ENCODE measurements around the gene ERP29.
"Not testable (repeated sequence)": the region's sequence is repeated elsewhere in the genome, so short reads cannot be mapped to it uniquely, and the experiment has no call there.

ERP29 gene

DNA sequence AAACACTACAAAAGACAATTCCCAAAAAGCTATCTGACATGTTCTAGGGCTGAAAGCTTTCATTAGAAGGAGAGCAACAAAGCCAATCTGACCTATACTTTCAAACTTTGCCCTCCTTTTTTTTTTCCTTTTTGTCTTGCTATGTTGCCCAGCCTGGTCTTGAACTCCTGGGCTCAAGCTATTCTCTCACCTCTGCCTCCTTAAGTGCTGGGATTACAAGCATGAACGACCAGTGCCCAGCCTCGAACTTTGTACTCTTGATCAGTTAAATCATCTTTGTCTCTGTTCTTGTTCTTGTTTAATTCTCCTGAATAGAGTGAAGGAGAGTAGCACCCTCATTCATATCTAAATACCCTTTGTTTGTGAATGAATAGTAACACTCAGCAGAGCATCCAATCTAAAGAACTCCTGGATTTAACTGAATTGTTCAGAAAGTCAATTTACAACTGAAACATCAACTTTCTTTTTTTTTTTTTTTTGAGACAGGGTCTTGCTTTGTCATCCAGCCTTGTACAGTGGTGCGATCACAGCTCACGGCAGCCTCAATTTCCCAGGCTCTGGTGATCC, 22.1 kb downstream of the ERP29 start:
- no peak for DNase-seq (ENCODE audit: low read depth, low spot score)

DNA sequence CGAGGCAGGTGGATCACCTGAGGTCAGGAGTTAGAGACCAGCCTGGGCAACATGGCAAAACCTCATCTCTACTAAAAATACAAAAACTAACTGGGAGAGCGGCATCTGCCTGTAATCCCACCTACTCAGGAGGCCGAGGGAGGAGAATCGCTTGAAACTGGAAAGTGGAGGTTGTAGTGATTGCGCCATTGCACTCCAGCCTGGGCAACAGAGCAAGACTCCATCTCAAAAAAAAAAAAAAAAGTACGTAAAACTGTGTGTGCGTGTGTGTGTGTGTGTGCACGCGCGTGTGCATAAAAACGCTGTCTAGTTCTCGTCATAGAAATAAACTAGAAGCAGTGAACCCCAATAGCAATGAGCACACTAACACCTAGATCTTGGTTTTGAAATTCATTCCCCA, 23.4 kb downstream of the ERP29 start:
- DNase-seq (ENCODE audit: low read depth, low spot score): not testable (repeated sequence)

DNA sequence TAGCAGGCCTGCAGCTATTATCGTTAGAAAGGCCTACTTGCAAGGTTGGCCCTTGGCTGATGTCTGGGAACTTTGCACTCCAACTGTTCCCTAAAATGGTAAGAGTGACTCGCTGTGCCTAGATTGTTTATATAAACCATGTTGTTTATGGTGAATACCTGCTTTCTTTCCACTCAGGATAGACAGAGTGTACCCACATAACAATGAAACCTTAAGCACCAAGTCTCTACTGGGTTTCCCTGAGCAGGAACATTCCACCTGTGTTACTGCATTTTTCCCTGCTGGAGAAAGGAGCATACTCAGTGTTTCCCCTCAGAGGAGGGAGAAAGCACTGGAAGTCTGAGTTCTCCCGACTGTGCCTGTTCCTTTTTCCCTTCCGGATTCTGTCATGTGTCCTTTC, 32.8 kb downstream of the ERP29 start:
- no peak for DNase-seq (ENCODE audit: low read depth, low spot score)

DNA sequence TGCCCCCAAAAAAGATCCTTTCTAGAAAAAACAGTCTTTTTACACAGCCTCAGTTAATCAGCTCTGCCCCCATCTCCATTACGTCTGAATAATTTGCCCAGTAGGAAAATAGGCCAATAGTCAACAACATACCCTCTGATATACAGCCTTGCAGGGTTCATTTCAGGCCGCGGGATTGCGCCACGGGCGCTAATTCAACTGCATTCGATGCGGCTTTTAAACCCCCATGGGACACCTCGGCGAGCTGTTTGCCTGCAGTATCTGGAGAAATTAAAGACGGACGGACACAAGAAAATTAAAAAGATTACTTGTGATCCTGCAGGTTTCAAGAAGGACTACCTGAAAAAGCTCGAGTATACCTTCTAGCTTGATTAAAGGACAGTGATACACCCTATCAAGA, 36.1 kb downstream of the ERP29 start:
- no peak for DNase-seq (ENCODE audit: low read depth, low spot score)

DNA sequence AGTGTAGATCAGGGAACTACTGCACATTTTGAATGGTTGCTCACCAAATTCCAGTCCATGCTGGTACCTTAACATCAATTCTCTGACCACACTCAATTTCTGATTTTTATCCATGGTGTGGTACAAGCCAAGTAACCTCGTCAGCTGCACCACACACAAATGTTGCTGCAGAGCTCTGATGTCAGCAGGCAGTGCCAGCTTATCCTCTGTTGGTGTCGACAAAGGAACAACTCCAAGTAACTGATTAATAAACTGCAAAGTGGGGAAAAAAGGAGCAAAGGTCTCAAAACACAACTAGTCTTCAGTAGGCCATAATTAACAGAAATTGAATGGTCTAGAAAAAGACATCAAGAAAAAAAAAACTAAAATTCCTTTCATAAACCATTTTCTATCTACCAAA, 47.9 kb downstream of the ERP29 start:
- no peak for DNase-seq (ENCODE audit: low read depth, low spot score)

DNA sequence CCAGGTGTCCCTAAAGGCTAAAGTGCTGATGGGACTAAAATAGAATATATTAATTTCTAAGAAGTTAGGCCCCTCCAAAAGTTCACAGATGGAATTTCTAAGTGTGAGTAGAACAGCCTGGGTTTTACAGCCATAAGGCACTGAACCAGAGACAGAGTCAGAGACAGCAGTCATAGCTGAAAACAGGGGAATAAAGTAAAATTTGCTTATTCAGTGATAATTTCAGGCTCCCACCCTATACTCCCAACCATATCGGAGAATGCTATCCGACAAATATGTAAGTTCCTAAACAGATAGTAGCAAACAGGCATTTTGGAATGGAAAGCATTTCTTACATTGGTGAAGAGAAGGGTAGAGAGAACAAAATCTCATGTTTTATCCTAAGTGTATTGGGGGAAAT, 50.0 kb downstream of the ERP29 start:
- DNase-seq (ENCODE audit: low read depth, low spot score): no peak

DNA sequence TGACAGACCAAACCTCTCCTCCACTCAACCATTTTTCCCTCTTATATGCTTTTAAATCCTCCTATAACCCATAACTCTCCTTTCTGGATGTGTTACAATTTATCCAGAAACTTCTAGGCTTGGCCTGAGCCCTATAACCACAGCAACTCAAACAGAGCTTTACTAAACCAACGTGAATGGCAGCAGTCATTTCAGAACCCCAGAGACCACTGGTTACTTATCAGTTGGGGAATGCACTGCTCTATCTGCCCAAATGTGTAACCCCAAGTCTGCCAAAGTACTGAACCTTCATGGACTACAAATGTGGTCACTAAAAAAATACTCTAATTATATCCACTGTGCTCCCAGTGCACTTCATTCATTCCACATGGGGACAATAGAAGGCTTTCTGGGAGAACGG, 53.3 kb downstream of the ERP29 start:
- DNase-seq (ENCODE audit: low read depth, low spot score): no peak

Data from ELF-1 (cell line).